Measurements from ENCODE around the gene STING1.

The STING1 gene

GRCh38 chr5:139494256-139494655, 11.7 kb upstream of the STING1 start:
- Histone ChIP-seq H3K9me2 (replicated peaks; ENCODE audit: insufficient read depth, low read length) (no peaks in the 10 kb centered on the region), H3K36me3 (ENCODE audit: low read length) (no peaks in the 10 kb centered on the region), H3K79me2 (ENCODE audit: insufficient read depth, low read length) (no peaks in the 10 kb centered on the region), H3K9me3 (ENCODE audit: insufficient read depth, low read length) (no peaks in the 10 kb centered on the region), H3K9ac (ENCODE audit: low read length) (no peak overlapping the region), H3F3A (ENCODE audit: insufficient read depth) (no peaks in the 10 kb centered on the region), H2AFZ (ENCODE audit: low read depth, low read length, severe bottlenecking) (no peak overlapping the region), H4K20me1 (ENCODE audit: low read depth, low read length) (no peaks in the 10 kb centered on the region), H3K4me2 (ENCODE audit: low read depth, low read length, poor library complexity, severe bottlenecking) (no peak overlapping the region), H3K27ac (ENCODE audit: low read depth, low read length) (no peak overlapping the region), H3K4me3 (ENCODE audit: insufficient read depth, low read length, poor library complexity, severe bottlenecking) (no peak overlapping the region), H3K27me3 (ENCODE audit: low read length) (no peaks in the 10 kb centered on the region)
- TF ChIP-seq EZH2phosphoT487 (conservative IDR thresholded peaks at IDR 0.05; ENCODE audit: low read length): no peak
- no peak for TF ChIP-seq CTCF (IDR thresholded peaks at IDR 0.05; ENCODE audit: insufficient read depth, low read length, poor library complexity, severe bottlenecking)

GRCh38 chr5:139492700-139493192, 10.2 kb upstream of the STING1 start:
- Histone ChIP-seq H3K4me2 (ENCODE audit: low read depth, low read length, poor library complexity, severe bottlenecking) (no peak overlapping the region), H3K9ac (ENCODE audit: low read length) (no peak overlapping the region), H3K27ac (ENCODE audit: low read depth, low read length) (no peak overlapping the region), H2AFZ (ENCODE audit: low read depth, low read length, severe bottlenecking) (no peak overlapping the region), H3K9me3 (ENCODE audit: insufficient read depth, low read length) (no peaks in the 10 kb centered on the region), H3F3A (ENCODE audit: insufficient read depth) (no peaks in the 10 kb centered on the region), H3K27me3 (ENCODE audit: low read length) (no peaks in the 10 kb centered on the region), H3K9me2 (replicated peaks; ENCODE audit: insufficient read depth, low read length) (no peaks in the 10 kb centered on the region), H4K20me1 (ENCODE audit: low read depth, low read length) (no peaks in the 10 kb centered on the region), H3K79me2 (ENCODE audit: insufficient read depth, low read length) (no peaks in the 10 kb centered on the region), H3K36me3 (ENCODE audit: low read length) (no peaks in the 10 kb centered on the region), H3K4me3 (ENCODE audit: insufficient read depth, low read length, poor library complexity, severe bottlenecking) (no peak overlapping the region)
- TF ChIP-seq EZH2phosphoT487 (conservative IDR thresholded peaks at IDR 0.05; ENCODE audit: low read length): no peak
- no peak for TF ChIP-seq CTCF (IDR thresholded peaks at IDR 0.05; ENCODE audit: insufficient read depth, low read length, poor library complexity, severe bottlenecking)

DNA sequence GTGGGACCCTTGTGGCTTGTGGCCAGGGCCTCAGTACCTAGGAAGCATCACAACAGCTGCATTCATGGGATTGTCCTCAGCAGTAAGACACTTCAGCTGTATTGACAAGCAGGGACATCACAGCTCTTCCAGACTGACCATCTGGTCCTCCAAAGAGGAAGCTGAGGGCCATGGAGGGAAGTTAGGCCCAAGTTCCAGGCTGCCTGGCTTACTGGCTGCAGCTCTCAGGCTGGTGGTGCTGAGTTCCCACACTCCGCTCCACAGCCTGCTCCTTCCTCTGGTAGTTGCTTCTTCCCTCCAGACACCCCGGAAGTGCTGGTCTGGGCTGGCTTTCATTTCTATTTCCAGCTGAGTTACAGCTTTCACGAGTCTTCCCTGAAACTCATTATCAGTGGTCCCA, 5.7 kb upstream of the STING1 start:
- no peak overlapping the region for H2AFZ ChIP-seq (ENCODE audit: low read depth, low read length, severe bottlenecking)
- H3F3A ChIP-seq (ENCODE audit: insufficient read depth): no peaks in the 10 kb centered on the region
- H3K36me3 ChIP-seq (ENCODE audit: low read length): no peaks in the 10 kb centered on the region
- H3K4me2 ChIP-seq (ENCODE audit: low read depth, low read length, poor library complexity, severe bottlenecking): no peak overlapping the region
- no peaks in the 10 kb centered on the region for H3K79me2 ChIP-seq (ENCODE audit: insufficient read depth, low read length)
- no peaks in the 10 kb centered on the region for H3K9me2 ChIP-seq (replicated peaks; ENCODE audit: insufficient read depth, low read length)
- no peaks in the 10 kb centered on the region for H3K27me3 ChIP-seq (ENCODE audit: low read length)
- H4K20me1 ChIP-seq (ENCODE audit: low read depth, low read length): no peaks in the 10 kb centered on the region
- TF ChIP-seq CTCF (IDR thresholded peaks at IDR 0.05; ENCODE audit: insufficient read depth, low read length, poor library complexity, severe bottlenecking): no peak
- TF ChIP-seq EZH2phosphoT487 (conservative IDR thresholded peaks at IDR 0.05; ENCODE audit: low read length): no peak
- H3K9ac ChIP-seq (ENCODE audit: low read length): no peak overlapping the region
- no peak overlapping the region for H3K4me3 ChIP-seq (ENCODE audit: insufficient read depth, low read length, poor library complexity, severe bottlenecking)
- no peak overlapping the region for H3K27ac ChIP-seq (ENCODE audit: low read depth, low read length)
- H3K9me3 ChIP-seq (ENCODE audit: insufficient read depth, low read length): no peaks in the 10 kb centered on the region
